Omental fat pad (tissue), 4 donors: Measurements from ENCODE around the gene LYZL4. TPM values are rescaled to one million over a fixed set of nuclear protein-coding genes. Genes with fewer than 3 reads are reported as not detected.

Experiments used
- ATAC-seq: fragments of 150-250 bp; one replicate; pipeline ENCODE4 v1.9.1; 2016; ENCODE audit warnings: mild to moderate bottlenecking, moderate library complexity; ENCODE audit not compliant: low FRiP score
- DNase-seq: peaks from one replicate; pipeline ENCODE4 v3.0.0-alpha.2; 2019; ENCODE audit warnings: low spot score
- CTCF ChIP-seq, 3 donors: fragments of 450-650 bp; IDR thresholded peaks; one replicate each; pipeline ENCODE4 v1.5.1; 2016 to 2017; ENCODE audit warnings: antibody characterized with exemption in 3 of 3, mild to moderate bottlenecking in 3 of 3, moderate library complexity in 2 of 3
- total RNA-seq, 4 donors: library from RNA; depleted of rRNA; stranded (reverse); fragments of >200 nt; gene quantifications; one replicate each; pipeline ENCODE4 v1.1.0, GENCODE V29; 2016

LYZL4 gene
- total RNA-seq, 4 donors from 2014 or later: not detected

- ATAC-seq (no peak), DNase-seq (no peak)
- TF ChIP-seq CTCF (IDR thresholded peaks at IDR 0.05): no peak
These were observed 7.9 kb downstream of the LYZL4 start for GRCh38 chr3:42402394-42403096.

- TF ChIP-seq CTCF (IDR thresholded peaks at IDR 0.05): no peak
- DNase-seq (no peak), ATAC-seq (no peak)
These were observed 12.3 kb downstream of the LYZL4 start for GRCh38 chr3:42398080-42398479.

- DNase-seq: no peak
- no peak for TF ChIP-seq CTCF (IDR thresholded peaks at IDR 0.05)
- ATAC-seq: no peak
These were observed 12.8 kb downstream of the LYZL4 start for GRCh38 chr3:42397644-42398043.

- TF ChIP-seq CTCF (IDR thresholded peaks at IDR 0.05): no peak
- ATAC-seq (no peak), DNase-seq (no peak)
These were observed 15.7 kb downstream of the LYZL4 start for GRCh38 chr3:42394579-42395288.

GRCh38 chr3:42387802-42388651, 22.4 kb downstream of the LYZL4 start:
- ATAC-seq: no peak
- DNase-seq: no peak
- TF ChIP-seq CTCF (IDR thresholded peaks at IDR 0.05): no peak

GRCh38 chr3:42381551-42382082, 28.8 kb downstream of the LYZL4 start:
- ATAC-seq: no peak
- TF ChIP-seq CTCF (IDR thresholded peaks at IDR 0.05): no peak
- DNase-seq: no peak
